HL-60 (cell line): ENCODE measurements around the gene MTIF3.

Experiments
- DNase-seq, 2 experiments: peaks; one replicate each; pipeline ENCODE4 v3.0.0-alpha.2; 2010 to 2020; ENCODE audit warnings: low read depth in 1 of 2, low spot score in 1 of 2
- H3K27ac ChIP-seq: fragments of 250-450 bp; sonication (Bioruptor Pico); replicated peaks from 2 replicates; pipeline ENCODE4 v1.5.1; 2020; ENCODE audit warnings: mild to moderate bottlenecking, moderate library complexity
- H3K27me3 ChIP-seq: fragments of 250-450 bp; sonication (Bioruptor Pico); 2 replicates; pipeline ENCODE4 v1.5.1; 2021; ENCODE audit warnings: mild to moderate bottlenecking, moderate library complexity; ENCODE audit not compliant: insufficient read depth, poor library complexity, severe bottlenecking
- H3K4me3 ChIP-seq: replicated peaks from 2 replicates; pipeline ENCODE4 v1.5.1; 2011; ENCODE audit warnings: mild to moderate bottlenecking, control low read depth, low read length; ENCODE audit not compliant: insufficient read depth
- GABPA ChIP-seq: IDR thresholded peaks from 2 replicates; pipeline ENCODE4 v1.6.1; 2012; ENCODE audit warnings: low read depth
- POLR2AphosphoS5 ChIP-seq: IDR thresholded peaks from 2 replicates; pipeline ENCODE4 v1.6.1; 2012; ENCODE audit warnings: low read depth
- SPI1 ChIP-seq: IDR thresholded peaks from 2 replicates; pipeline ENCODE4 v1.6.1; 2012; ENCODE audit warnings: low read depth, mild to moderate bottlenecking, borderline replicate concordance
- TF ChIP-seq, protein P1 (sequence below): IDR thresholded peaks from 2 replicates; pipeline ENCODE4 v1.6.1; 2012; ENCODE audit warnings: low read depth; ENCODE audit not compliant: insufficient replicate concordance
- TF ChIP-seq, protein P2 (sequence below): IDR thresholded peaks from one replicate; pipeline ENCODE4 v1.5.1; 2011; ENCODE audit warnings: low read length, control low read depth, inconsistent platforms; ENCODE audit not compliant: insufficient read depth

Gene MTIF3

GRCh38 chr13:27424246-27425157 lies 25.9 kb downstream of the MTIF3 start, which contains the start of gene GTF3A:
TSS of gene GTF3A (plus strand) at chr13:27424619.
- Histone ChIP-seq H3K27ac (peak within 1 kb of the TSS; percentile 91), H3K27me3 (no peaks in the 10 kb centered on the region), H3K4me3 (peak within 1 kb of the TSS; percentile 73)
- DNase-seq, result peak; percentile 82 to 85
- TF ChIP-seq, protein P1, sequence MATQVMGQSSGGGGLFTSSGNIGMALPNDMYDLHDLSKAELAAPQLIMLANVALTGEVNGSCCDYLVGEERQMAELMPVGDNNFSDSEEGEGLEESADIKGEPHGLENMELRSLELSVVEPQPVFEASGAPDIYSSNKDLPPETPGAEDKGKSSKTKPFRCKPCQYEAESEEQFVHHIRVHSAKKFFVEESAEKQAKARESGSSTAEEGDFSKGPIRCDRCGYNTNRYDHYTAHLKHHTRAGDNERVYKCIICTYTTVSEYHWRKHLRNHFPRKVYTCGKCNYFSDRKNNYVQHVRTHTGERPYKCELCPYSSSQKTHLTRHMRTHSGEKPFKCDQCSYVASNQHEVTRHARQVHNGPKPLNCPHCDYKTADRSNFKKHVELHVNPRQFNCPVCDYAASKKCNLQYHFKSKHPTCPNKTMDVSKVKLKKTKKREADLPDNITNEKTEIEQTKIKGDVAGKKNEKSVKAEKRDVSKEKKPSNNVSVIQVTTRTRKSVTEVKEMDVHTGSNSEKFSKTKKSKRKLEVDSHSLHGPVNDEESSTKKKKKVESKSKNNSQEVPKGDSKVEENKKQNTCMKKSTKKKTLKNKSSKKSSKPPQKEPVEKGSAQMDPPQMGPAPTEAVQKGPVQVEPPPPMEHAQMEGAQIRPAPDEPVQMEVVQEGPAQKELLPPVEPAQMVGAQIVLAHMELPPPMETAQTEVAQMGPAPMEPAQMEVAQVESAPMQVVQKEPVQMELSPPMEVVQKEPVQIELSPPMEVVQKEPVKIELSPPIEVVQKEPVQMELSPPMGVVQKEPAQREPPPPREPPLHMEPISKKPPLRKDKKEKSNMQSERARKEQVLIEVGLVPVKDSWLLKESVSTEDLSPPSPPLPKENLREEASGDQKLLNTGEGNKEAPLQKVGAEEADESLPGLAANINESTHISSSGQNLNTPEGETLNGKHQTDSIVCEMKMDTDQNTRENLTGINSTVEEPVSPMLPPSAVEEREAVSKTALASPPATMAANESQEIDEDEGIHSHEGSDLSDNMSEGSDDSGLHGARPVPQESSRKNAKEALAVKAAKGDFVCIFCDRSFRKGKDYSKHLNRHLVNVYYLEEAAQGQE, result peak; percentile 41
- TF ChIP-seq, protein P2, sequence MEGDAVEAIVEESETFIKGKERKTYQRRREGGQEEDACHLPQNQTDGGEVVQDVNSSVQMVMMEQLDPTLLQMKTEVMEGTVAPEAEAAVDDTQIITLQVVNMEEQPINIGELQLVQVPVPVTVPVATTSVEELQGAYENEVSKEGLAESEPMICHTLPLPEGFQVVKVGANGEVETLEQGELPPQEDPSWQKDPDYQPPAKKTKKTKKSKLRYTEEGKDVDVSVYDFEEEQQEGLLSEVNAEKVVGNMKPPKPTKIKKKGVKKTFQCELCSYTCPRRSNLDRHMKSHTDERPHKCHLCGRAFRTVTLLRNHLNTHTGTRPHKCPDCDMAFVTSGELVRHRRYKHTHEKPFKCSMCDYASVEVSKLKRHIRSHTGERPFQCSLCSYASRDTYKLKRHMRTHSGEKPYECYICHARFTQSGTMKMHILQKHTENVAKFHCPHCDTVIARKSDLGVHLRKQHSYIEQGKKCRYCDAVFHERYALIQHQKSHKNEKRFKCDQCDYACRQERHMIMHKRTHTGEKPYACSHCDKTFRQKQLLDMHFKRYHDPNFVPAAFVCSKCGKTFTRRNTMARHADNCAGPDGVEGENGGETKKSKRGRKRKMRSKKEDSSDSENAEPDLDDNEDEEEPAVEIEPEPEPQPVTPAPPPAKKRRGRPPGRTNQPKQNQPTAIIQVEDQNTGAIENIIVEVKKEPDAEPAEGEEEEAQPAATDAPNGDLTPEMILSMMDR, result no peak
- TF ChIP-seq POLR2AphosphoS5 (peak; percentile 88), SPI1 (no peak)

- no peak for DNase-seq
- Histone ChIP-seq H3K27ac (no peak overlapping the region), H3K27me3 (no peaks in the 10 kb centered on the region), H3K4me3 (no peak overlapping the region)
- TF ChIP-seq GABPA, result no peak
- TF ChIP-seq, protein P2, result no peak
These were observed 27.0 kb downstream of the MTIF3 start for GRCh38 chr13:27423333-27423732.

DNA sequence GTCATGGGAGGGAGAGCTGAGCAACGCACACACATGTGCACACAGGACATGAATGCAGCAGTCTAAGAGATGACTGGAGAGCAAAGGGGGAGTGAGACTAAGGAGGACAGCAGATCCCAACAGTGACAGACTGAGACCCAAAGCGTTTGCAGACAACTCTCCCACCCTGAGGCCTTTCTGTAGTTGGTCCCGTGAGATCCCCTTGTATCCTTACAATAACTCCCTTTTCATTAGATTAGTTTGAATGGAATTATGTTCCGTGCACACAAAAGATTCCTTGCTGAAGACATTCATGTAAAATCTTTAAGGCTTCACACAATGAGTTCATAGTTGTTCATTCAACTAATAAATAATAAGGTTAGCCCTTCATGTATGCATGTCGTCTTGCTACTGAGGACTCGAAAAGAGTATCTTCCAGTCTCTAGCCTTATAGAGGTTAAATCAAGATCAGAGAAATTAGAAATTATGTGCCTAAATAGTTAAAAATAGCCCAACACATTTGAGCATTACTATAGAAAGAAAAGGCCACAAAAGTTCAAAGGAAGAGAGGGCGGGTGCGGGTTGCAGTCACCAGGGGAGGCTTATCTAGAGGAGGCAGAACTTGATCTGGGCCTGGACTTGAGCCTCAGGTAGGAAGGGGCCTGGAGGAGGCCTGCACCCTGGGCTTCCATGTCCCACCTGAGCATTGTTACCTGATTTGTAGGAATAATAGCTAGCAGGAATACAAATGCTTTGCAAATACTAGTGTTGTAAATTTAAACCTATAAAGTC lies 29.1 kb downstream of the MTIF3 start:
- TF ChIP-seq GABPA, result no peak
- no peak for DNase-seq
- H3K27me3 ChIP-seq, result no peaks in the 10 kb centered on the region
- H3K27ac ChIP-seq, result no peak overlapping the region
- no peak overlapping the region for H3K4me3 ChIP-seq

- TF ChIP-seq, protein P2, result no peak
- TF ChIP-seq POLR2AphosphoS5, result no peak
- no peak for TF ChIP-seq SPI1
- TF ChIP-seq, protein P1, result no peak
- TF ChIP-seq GABPA, result no peak
- DNase-seq, result no peak
- Histone ChIP-seq H3K27me3 (no peaks in the 10 kb centered on the region), H3K27ac (no peak overlapping the region), H3K4me3 (no peak overlapping the region)
These were observed 31.0 kb downstream of the MTIF3 start for GRCh38 chr13:27419328-27419727.
